H1 (cell line): ENCODE results near the gene SMIM38. TPM values are rescaled to one million over a fixed set of nuclear protein-coding genes. Genes with fewer than 3 reads are reported as not detected.

Experiments
- CTCF ChIA-PET: fragments of 300-600 bp; sonication (Branson Sonifier 250); formaldehyde crosslinking; loops from one replicate; lab custom pipeline; 2021; ENCODE audit not compliant: partially characterized antibody; lab: Charles Lee
- POLR2A ChIA-PET: fragments of 300-600 bp; sonication (Branson Sonifier 250); formaldehyde crosslinking; loops from one replicate; lab custom pipeline; 2021; ENCODE audit warnings: inconsistent platforms; ENCODE audit not compliant: partially characterized antibody; lab: Charles Lee
- DNase-seq, 2 experiments: peaks; one replicate each; pipeline versions ENCODE4 v3.0.0 to v3.0.0-alpha.2; 2010 to 2022; ENCODE audit warnings: low spot score in 2 of 2, low read depth in 1 of 2, mixed read lengths in 1 of 2
- FAIRE-seq: peaks from 2 replicates; lab custom pipeline; 2011; peaks lifted over from hg19 to GRCh38; lab: Jason Lieb, UNC
- H2AFZ ChIP-seq: 2 replicates; pipeline ENCODE4 v1.8.1; 2012; ENCODE audit warnings: low read length, inconsistent platforms
- H2AK5ac ChIP-seq: 2 replicates; pipeline ENCODE4 v1.6.1; 2013; ENCODE audit warnings: low read depth, low read length
- H2BK120ac ChIP-seq: replicated peaks from 2 replicates; pipeline ENCODE3; 2013; ENCODE audit warnings: low read depth, low read length, inconsistent platforms
- H2BK12ac ChIP-seq: 2 replicates; pipeline ENCODE4 v1.6.1; 2013; ENCODE audit warnings: low read depth, low read length
- H2BK15ac ChIP-seq: 2 replicates; pipeline ENCODE4 v1.6.1; 2013; ENCODE audit warnings: low read length
- H2BK20ac ChIP-seq: 2 replicates; pipeline ENCODE4 v1.6.1; 2013; ENCODE audit warnings: low read length
- H2BK5ac ChIP-seq: 2 replicates; pipeline ENCODE4 v1.6.1; 2013; ENCODE audit warnings: low read depth, low read length
- H3K14ac ChIP-seq: 2 replicates; pipeline ENCODE4 v1.6.1; 2013; ENCODE audit warnings: inconsistent platforms; ENCODE audit not compliant: insufficient read length
- H3K18ac ChIP-seq: 2 replicates; pipeline ENCODE4 v1.6.1; 2013; ENCODE audit warnings: low read length; ENCODE audit errors: extremely low read depth
- H3K23ac ChIP-seq: 2 replicates; pipeline ENCODE4 v1.6.1; 2013; ENCODE audit warnings: inconsistent platforms; ENCODE audit not compliant: insufficient read length
- H3K23me2 ChIP-seq: 2 replicates; pipeline ENCODE4 v1.6.1; 2013; ENCODE audit warnings: low read depth, low read length
- H3K27ac ChIP-seq: 2 replicates; pipeline ENCODE4 v1.6.1; 2011; ENCODE audit warnings: low read depth, low read length, inconsistent platforms
- H3K27me3 ChIP-seq, 4 experiments: replicated peaks in 1 of 4; 1 replicate in 1 of 4; 2 replicates in 3 of 4; pipeline versions ENCODE4 v1.6.1 to v1.8.1; 2011 to 2013; ENCODE audit warnings: low read length in 3 of 4, mild to moderate bottlenecking in 3 of 4, inconsistent platforms in 2 of 4, mixed read lengths in 2 of 4, moderate library complexity in 1 of 4; ENCODE audit not compliant: control insufficient read depth in 3 of 4, insufficient read depth in 3 of 4; ENCODE audit errors: extremely low read depth in 1 of 4
- H3K36me3 ChIP-seq, 4 experiments: 2 replicates each; pipeline versions ENCODE4 v1.6.1 to v1.8.1; 2011 to 2013; ENCODE audit warnings: mild to moderate bottlenecking in 4 of 4, low read length in 3 of 4, moderate library complexity in 2 of 4, control low read depth in 1 of 4, inconsistent platforms in 1 of 4; ENCODE audit not compliant: insufficient read depth in 4 of 4, control insufficient read depth in 2 of 4
- H3K4ac ChIP-seq: replicated peaks from 2 replicates; pipeline ENCODE3; 2013; ENCODE audit warnings: low read length, low read depth, mixed read lengths, inconsistent platforms; ENCODE audit not compliant: insufficient read length
- H3K4me1 ChIP-seq, 4 experiments: replicated peaks in 1 of 4; 1 replicate in 1 of 4; 2 replicates in 3 of 4; pipeline versions ENCODE4 v1.6.1 to v1.8.1; 2011 to 2013; ENCODE audit warnings: low read length in 3 of 4, inconsistent platforms in 2 of 4, mixed read lengths in 1 of 4; ENCODE audit not compliant: insufficient read depth in 4 of 4, control insufficient read depth in 3 of 4
- H3K4me2 ChIP-seq, 2 experiments: 2 replicates each; pipeline versions ENCODE4 v1.6.1 to v1.8.1; 2011 to 2013; ENCODE audit warnings: low read depth in 2 of 2, low read length in 2 of 2, control low read depth in 1 of 2, inconsistent platforms in 1 of 2, mild to moderate bottlenecking in 1 of 2; ENCODE audit not compliant: insufficient read depth in 1 of 2
- H3K4me3 ChIP-seq, 4 experiments: fragments of 200-600, 300-600 bp in 1 of 4; sonication (generic), shearing (Covaris generic), sonication (Bioruptor Twin) in 1 of 4; 2 replicates each; pipeline versions ENCODE4 v1.5.1 to v1.8.1; 2011 to 2016; ENCODE audit warnings: low read length in 4 of 4, low read depth in 3 of 4, control low read depth in 2 of 4, inconsistent platforms in 2 of 4, mild to moderate bottlenecking in 2 of 4, mixed read lengths in 1 of 4, moderate library complexity in 1 of 4; ENCODE audit not compliant: insufficient read depth in 2 of 4; ENCODE audit errors: extremely low read depth in 1 of 4
- H3K56ac ChIP-seq: replicated peaks from 2 replicates; pipeline ENCODE3; 2013; ENCODE audit warnings: low read depth, mild to moderate bottlenecking, mixed read lengths, low read length, inconsistent platforms; ENCODE audit not compliant: insufficient read length
- H3K79me1 ChIP-seq: 2 replicates; pipeline ENCODE4 v1.6.1; 2013; ENCODE audit warnings: low read depth, low read length, control low read depth
- H3K79me2 ChIP-seq, 2 experiments: 2 replicates each; pipeline versions ENCODE4 v1.6.1 to v1.8.1; 2012 to 2013; ENCODE audit warnings: low read length in 2 of 2, mild to moderate bottlenecking in 2 of 2, inconsistent platforms in 1 of 2; ENCODE audit not compliant: insufficient read depth in 2 of 2, control insufficient read depth in 1 of 2
- H3K9ac ChIP-seq, 4 experiments: replicated peaks in 1 of 4; 1 replicate in 1 of 4; 2 replicates in 3 of 4; pipeline versions ENCODE4 v1.6.1 to v1.8.1; 2011 to 2013; ENCODE audit warnings: low read depth in 3 of 4, low read length in 3 of 4, control low read depth in 2 of 4, mild to moderate bottlenecking in 2 of 4, moderate library complexity in 2 of 4, inconsistent platforms in 1 of 4; ENCODE audit errors: extremely low read depth in 1 of 4
- H3K9me3 ChIP-seq, 2 experiments: 2 replicates each; pipeline versions ENCODE4 v1.6.1 to v1.8.1; 2012 to 2013; ENCODE audit warnings: mild to moderate bottlenecking in 2 of 2, moderate library complexity in 2 of 2, control low read depth in 1 of 2, inconsistent platforms in 1 of 2, low read depth in 1 of 2, low read length in 1 of 2, mixed read lengths in 1 of 2; ENCODE audit not compliant: insufficient read depth in 2 of 2
- H4K20me1 ChIP-seq, 2 experiments: replicated peaks in 1 of 2; 2 replicates each; pipeline versions ENCODE3 to v1.8.1; 2011 to 2013; ENCODE audit warnings: inconsistent platforms in 2 of 2, low read length in 2 of 2, mild to moderate bottlenecking in 1 of 2; ENCODE audit not compliant: insufficient read depth in 2 of 2, control insufficient read depth in 1 of 2
- H4K5ac ChIP-seq: 2 replicates; pipeline ENCODE4 v1.6.1; 2013; ENCODE audit warnings: low read length, low read depth, mixed read lengths, inconsistent platforms; ENCODE audit not compliant: insufficient read length
- H4K8ac ChIP-seq: 2 replicates; pipeline ENCODE4 v1.8.0; 2013; ENCODE audit warnings: mild to moderate bottlenecking, moderate library complexity, low read length, inconsistent platforms; ENCODE audit not compliant: insufficient read depth; ENCODE audit errors: extremely low read depth
- H4K91ac ChIP-seq: replicated peaks from 2 replicates; pipeline ENCODE3; 2013; ENCODE audit warnings: low read length, mixed read lengths, inconsistent platforms; ENCODE audit not compliant: insufficient read length
- BRCA1 ChIP-seq: IDR thresholded peaks from 2 replicates; pipeline ENCODE4 v1.6.1; 2012; ENCODE audit warnings: low read depth, low read length, improper control_type of control experiment
- CHD1 ChIP-seq: IDR thresholded peaks from 2 replicates; pipeline ENCODE4 v1.6.1; 2012; ENCODE audit warnings: low read depth, low read length, improper control_type of control experiment
- CTBP2 ChIP-seq: IDR thresholded peaks from 2 replicates; pipeline ENCODE4 v1.7.0; 2011; ENCODE audit warnings: borderline replicate concordance, mild to moderate bottlenecking, moderate library complexity, mixed read lengths, low read length; ENCODE audit not compliant: insufficient read depth, insufficient read length
- EZH2 ChIP-seq: fragments of 200-600 bp; sonication (generic); IDR thresholded peaks from 2 replicates; pipeline ENCODE4 v1.7.1; 2012; ENCODE audit warnings: low read depth, mild to moderate bottlenecking, moderate library complexity, low read length, inconsistent platforms; ENCODE audit not compliant: severe bottlenecking
- GTF2F1 ChIP-seq: IDR thresholded peaks from 2 replicates; pipeline ENCODE4 v1.6.1; 2012; ENCODE audit warnings: low read depth, low read length, improper control_type of control experiment, borderline replicate concordance
- POLR2AphosphoS5 ChIP-seq: IDR thresholded peaks from 2 replicates; pipeline ENCODE4 v1.6.1; 2011; ENCODE audit warnings: low read depth, low read length
- RBBP5 ChIP-seq: IDR thresholded peaks from 2 replicates; pipeline ENCODE4 v1.7.1; 2012; ENCODE audit warnings: low read depth, mild to moderate bottlenecking, inconsistent platforms, low read length, moderate library complexity, borderline replicate concordance
- RXRA ChIP-seq: IDR thresholded peaks from 2 replicates; pipeline ENCODE4 v1.6.1; 2011; ENCODE audit warnings: low read depth, mild to moderate bottlenecking, low read length, moderate library complexity; ENCODE audit not compliant: insufficient read depth
- SUZ12 ChIP-seq: fragments of 200-600 bp; sonication (generic); IDR thresholded peaks from 2 replicates; pipeline ENCODE4 v1.6.1; 2012; ENCODE audit warnings: mild to moderate bottlenecking, inconsistent platforms, low read length, moderate library complexity, mixed read lengths
- TEAD4 ChIP-seq: IDR thresholded peaks from 2 replicates; pipeline ENCODE4 v1.6.1; 2012; ENCODE audit warnings: low read depth, low read length, inconsistent platforms, mixed read lengths
- WGBS, 2 experiments: shearing (Covaris generic) in 1 of 2; methylation state at CpG; one replicate each; pipeline versions ENCODE4 v1.1.6 to v1.1.7; 2013 to 2015; ENCODE audit warnings: low lambda C conversion rate in 2 of 2, mixed read lengths in 2 of 2, inconsistent platforms in 1 of 2, low coverage in 1 of 2, missing lambda C conversion rate in 1 of 2; ENCODE audit not compliant: insufficient replicate concordance in 2 of 2, insufficient coverage in 1 of 2, insufficient read length in 1 of 2; ENCODE audit errors: extremely low coverage in 1 of 2, missing lambda C conversion rate in 1 of 2; 5-methylcytosine and 5-hydroxymethylcytosine counted together
- polyA plus RNA-seq, 7 experiments: library from polyadenylated mRNA; depleted of rRNA in 3 of 7; stranded (reverse) in 5 of 7; unstranded in 2 of 7; fragments of >200 nt in 5 of 7; fragments of 200-250 nt in 2 of 7; gene quantifications; 1 replicate in 5 of 7; 2 replicates in 1 of 7; 4 replicates in 1 of 7; pipeline versions ENCODE4 v1.2.1 to v1.2.3, GENCODE V29; 2011 to 2013; ENCODE audit warnings: missing spikeins in 2 of 7, mixed read lengths in 2 of 7
- total RNA-seq: library from RNA; stranded (reverse); fragmentation: NEBNext Ultra II Directional; extraction: Animal tissue kit (Norgen Biotek cat#: 25700); gene quantifications from 2 replicates; pipeline ENCODE4 v1.2.1, GENCODE V29; 2021

The SMIM38 gene
- total and polyA plus RNA-seq, 2 of the 8 experiments (the other 6 are each of a cell fraction or from before 2014, with no cell fraction given) = 0.17 to 0.20 TPM

DNA sequence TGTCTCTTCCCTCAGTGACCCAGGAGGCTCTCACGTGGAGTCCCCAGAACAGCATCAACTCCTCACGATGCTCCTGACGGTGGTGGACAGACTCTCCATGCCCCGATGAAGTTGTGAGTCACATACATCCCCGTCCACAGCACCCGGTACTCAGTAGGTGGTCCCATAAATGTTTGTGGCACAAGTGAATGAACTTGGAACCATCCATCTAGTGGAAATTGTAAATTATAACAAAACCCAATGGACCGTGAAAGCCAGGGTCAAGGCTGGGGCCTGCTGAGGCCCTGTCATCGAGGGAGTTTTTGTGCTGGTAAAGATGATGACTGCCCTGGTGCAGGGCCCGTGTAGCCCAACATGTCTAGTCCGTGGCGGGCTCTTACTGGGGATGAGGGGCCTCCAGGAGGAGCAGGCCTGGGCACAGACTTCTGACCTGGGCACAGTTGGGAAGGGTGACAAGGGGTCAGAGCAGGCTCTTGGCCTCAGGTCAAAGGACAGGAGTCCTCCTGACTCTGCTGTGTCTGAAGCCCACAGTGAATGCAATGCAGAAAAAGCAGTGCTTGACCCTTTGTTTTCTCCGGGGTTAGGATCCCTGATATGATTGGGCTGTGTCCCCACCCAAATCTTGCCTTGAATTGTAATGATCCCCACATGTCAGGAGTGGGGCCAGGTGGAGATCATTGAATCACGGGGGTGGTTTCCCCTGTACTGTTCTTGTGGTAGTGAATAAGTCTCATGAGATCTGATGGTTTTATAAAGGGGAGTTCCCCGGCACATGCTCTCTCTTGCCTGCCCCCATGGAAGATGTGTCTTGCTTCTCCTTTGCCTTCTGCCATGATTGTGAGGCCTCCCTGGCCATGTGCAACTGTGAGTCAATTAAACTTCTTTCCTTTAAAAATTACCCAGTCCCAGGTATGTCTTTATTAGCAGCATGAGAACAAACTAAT, 20.0 kb upstream of the SMIM38 start:
- ChIA-PET POLR2A (no interaction called here), CTCF (interaction anchor here (1.6 kb wide), 1 partner anchor 34 kb away, joined by 6 read pairs; no protein-coding TSS in a partner anchor)
- Histone ChIP-seq H3K4me1 (peaks cover 0 to 6% (median 2%) of the 10 kb centered on the region in 4 experiments; a peak in 4 of 7 replicates), H3K36me3 (no peaks in the 10 kb centered on the region), H2BK5ac (no peak overlapping the region), H3K27ac (no peak overlapping the region), H3K27me3 (no peaks in the 10 kb centered on the region; a peak in 1 of 7 replicates), H4K8ac (no peak overlapping the region), H3K9me3 (peaks cover 11 to 13% of the 10 kb centered on the region in 2 experiments), H2BK20ac (no peak overlapping the region), H3K79me2 (no peaks in the 10 kb centered on the region), H3K4me2 (no peak overlapping the region), H3K56ac (no peak overlapping the region), H3K9ac (no peak overlapping the region), H3K23ac (no peak overlapping the region), H2BK15ac (no peak overlapping the region), H4K20me1 (no peaks in the 10 kb centered on the region), H4K5ac (no peak overlapping the region), H2AFZ (no peak overlapping the region), H3K4me3 (no peak overlapping the region), H2BK12ac (no peak overlapping the region), H4K91ac (no peak overlapping the region), H2AK5ac (no peak overlapping the region; the same call in 1 of the 2 replicates), H3K14ac (no peak overlapping the region), H2BK120ac (no peak overlapping the region), H3K4ac (no peak overlapping the region), H3K79me1 (no peaks in the 10 kb centered on the region), H3K23me2 (no peaks in the 10 kb centered on the region), H3K18ac (no peak overlapping the region)
- FAIRE-seq (no peak), DNase-seq (no peak)
- WGBS, 2 experiments = 87% methylated on average over 14 of the region's 14 CpGs; no CpG with 5 or more reads in 1 of the 2 experiments
- TF ChIP-seq BRCA1 (no peak), TEAD4 (no peak), CTBP2 (no peak), RXRA (no peak), CHD1 (no peak), EZH2 (no peak), POLR2AphosphoS5 (no peak), RBBP5 (no peak), SUZ12 (no peak), GTF2F1 (no peak)
